Mucosa of descending colon (tissue), 3 donors: ENCODE measurements around the gene ABCE1. TPM values are rescaled to one million over a fixed set of nuclear protein-coding genes. Genes with fewer than 3 reads are reported as not detected.

Source experiments
- ATAC-seq: fragments of 200-7000 bp; cut with Tn5 transposase; one replicate; pipeline ENCODE4 v1.9.1; 2020; ENCODE audit warnings: mild to moderate bottlenecking, moderate library complexity
- DNase-seq, 3 donors: peaks; one replicate each; pipeline ENCODE4 v3.0.0-alpha.2; 2020
- H3K36me3 ChIP-seq: fragments of 200-600 bp; one replicate; pipeline ENCODE4 v1.8.0; 2021; ENCODE audit warnings: low read depth, mild to moderate bottlenecking
- H3K4me1 ChIP-seq: fragments of 200-600 bp; one replicate; pipeline ENCODE4 v1.8.0; 2021; ENCODE audit warnings: low read depth, mild to moderate bottlenecking
- H3K4me3 ChIP-seq: fragments of 200-600 bp; one replicate; pipeline ENCODE4 v1.8.0; 2021; ENCODE audit warnings: mild to moderate bottlenecking
- H3K9me3 ChIP-seq: fragments of 200-600 bp; one replicate; pipeline ENCODE4 v1.8.0; 2021; ENCODE audit warnings: mild to moderate bottlenecking
- intact Hi-C, 2 donors: fragments of 100-400 bp; cut with DNase I in 1 of 2; cut with micrococcal nuclease in 1 of 2; formaldehyde crosslinking; loops; one replicate each; pipeline versions ENCODE4 v1.11.0 to v1.11.1; 2022; cut with DNase I, micrococcal nuclease
- total RNA-seq, 3 donors: library from RNA; stranded (reverse); fragmentation: NEBNext Ultra II Directional in 2 of 3; extraction: Animal tissue kit (Norgen Biotek cat#: 25700) in 2 of 3; gene quantifications; one replicate each; pipeline versions ENCODE4 v1.2.1 to v1.2.4, GENCODE V29; 2021 to 2023
- TF ChIP-seq, protein P1 (sequence below): fragments of 200-600 bp; IDR thresholded peaks from one replicate; pipeline ENCODE4 v1.8.0; 2022; ENCODE audit warnings: antibody characterized with exemption, mild to moderate bottlenecking
- donor health status: DM: no; HTN: no; CAD: no; lungs with moderate emphysema.
- donor health status: DM: no; HTN: no; CAD: no.
- donor health status: DM: no; HTN: yes; CAD: no.

Gene ABCE1
- total RNA-seq, 3 donors from 2014 or later = 23.6 to 29.1 (median 25.1) TPM

DNA sequence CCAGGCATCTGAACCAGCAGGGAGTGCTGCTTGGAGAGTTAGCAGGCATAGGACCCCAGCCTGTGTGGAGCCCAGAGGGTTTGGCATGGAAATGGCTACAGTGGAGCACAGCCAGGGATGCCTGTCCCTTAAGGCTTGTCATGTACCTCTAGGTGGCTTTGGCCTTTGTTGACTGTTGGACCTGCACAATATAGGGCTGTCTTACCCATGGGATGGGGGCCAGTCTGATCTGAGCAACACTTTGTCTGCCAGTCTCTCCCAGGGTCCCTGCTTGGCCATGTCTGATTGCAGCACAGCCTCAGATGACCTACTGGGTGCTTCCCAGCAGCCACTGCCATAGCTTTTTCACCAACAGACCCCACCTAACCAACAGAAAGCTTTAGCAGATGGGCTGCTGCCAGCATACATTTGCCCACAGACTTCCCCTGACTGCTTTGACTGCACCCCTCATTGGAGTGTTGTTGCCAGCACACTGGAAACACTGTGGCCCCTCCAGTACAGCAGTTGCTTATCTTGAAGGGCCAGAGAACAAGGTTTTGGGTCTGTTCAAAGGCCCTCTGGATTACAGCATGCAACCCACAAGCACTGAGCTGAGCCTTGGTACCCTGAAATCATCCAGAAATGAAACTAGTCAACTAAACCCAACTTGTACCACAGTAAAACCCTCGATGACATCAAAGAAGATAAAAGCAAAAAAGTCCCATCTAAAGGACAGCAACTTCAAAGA is 22.2 kb upstream of the ABCE1 start:
- intact Hi-C loops = no loop called here
- H3K4me1 ChIP-seq = no peaks in the 10 kb centered on the region
- H3K4me3 ChIP-seq = no peak overlapping the region
- H3K9me3 ChIP-seq = peaks cover 2% of the 10 kb centered on the region
- no peaks in the 10 kb centered on the region for H3K36me3 ChIP-seq
- no peak for ATAC-seq
- no peak for DNase-seq
- TF ChIP-seq, protein P1, sequence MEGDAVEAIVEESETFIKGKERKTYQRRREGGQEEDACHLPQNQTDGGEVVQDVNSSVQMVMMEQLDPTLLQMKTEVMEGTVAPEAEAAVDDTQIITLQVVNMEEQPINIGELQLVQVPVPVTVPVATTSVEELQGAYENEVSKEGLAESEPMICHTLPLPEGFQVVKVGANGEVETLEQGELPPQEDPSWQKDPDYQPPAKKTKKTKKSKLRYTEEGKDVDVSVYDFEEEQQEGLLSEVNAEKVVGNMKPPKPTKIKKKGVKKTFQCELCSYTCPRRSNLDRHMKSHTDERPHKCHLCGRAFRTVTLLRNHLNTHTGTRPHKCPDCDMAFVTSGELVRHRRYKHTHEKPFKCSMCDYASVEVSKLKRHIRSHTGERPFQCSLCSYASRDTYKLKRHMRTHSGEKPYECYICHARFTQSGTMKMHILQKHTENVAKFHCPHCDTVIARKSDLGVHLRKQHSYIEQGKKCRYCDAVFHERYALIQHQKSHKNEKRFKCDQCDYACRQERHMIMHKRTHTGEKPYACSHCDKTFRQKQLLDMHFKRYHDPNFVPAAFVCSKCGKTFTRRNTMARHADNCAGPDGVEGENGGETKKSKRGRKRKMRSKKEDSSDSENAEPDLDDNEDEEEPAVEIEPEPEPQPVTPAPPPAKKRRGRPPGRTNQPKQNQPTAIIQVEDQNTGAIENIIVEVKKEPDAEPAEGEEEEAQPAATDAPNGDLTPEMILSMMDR = no peak

DNA sequence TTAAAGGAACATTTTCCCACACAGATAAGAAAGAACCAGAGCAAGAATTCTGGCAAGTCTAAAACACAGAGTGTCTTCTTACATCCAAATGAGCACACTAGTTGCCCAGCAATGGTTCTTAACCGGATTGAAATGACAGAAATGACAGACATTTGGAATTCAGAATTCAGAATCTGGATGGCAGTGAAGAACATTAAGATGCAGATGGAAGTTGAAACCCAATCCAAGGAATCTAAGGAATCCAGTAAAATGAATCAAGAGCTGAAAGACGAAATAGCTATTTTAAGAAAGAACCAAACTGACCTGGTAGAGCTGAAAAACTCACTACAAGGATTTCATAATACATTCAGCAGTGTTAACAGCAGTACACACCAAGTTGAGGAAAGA is 21.6 kb upstream of the ABCE1 start:
- H3K9me3 ChIP-seq = peaks cover 2% of the 10 kb centered on the region
- no peak overlapping the region for H3K4me3 ChIP-seq
- TF ChIP-seq, protein P1 = no peak
- intact Hi-C loops = no loop called here
- no peaks in the 10 kb centered on the region for H3K4me1 ChIP-seq
- ATAC-seq (no peak), DNase-seq (no peak)
- H3K36me3 ChIP-seq = no peaks in the 10 kb centered on the region

- DNase-seq = no peak
- no peak for ATAC-seq
- H3K4me1 ChIP-seq = no peaks in the 10 kb centered on the region
- H3K9me3 ChIP-seq = peaks cover 2% of the 10 kb centered on the region
- intact Hi-C loops = no loop called here
- no peak overlapping the region for H3K4me3 ChIP-seq
- TF ChIP-seq, protein P1 = no peak
- H3K36me3 ChIP-seq = no peaks in the 10 kb centered on the region
Measured at GRCh38 chr4:145081756-145082155, 16.4 kb upstream of the ABCE1 start.

DNA sequence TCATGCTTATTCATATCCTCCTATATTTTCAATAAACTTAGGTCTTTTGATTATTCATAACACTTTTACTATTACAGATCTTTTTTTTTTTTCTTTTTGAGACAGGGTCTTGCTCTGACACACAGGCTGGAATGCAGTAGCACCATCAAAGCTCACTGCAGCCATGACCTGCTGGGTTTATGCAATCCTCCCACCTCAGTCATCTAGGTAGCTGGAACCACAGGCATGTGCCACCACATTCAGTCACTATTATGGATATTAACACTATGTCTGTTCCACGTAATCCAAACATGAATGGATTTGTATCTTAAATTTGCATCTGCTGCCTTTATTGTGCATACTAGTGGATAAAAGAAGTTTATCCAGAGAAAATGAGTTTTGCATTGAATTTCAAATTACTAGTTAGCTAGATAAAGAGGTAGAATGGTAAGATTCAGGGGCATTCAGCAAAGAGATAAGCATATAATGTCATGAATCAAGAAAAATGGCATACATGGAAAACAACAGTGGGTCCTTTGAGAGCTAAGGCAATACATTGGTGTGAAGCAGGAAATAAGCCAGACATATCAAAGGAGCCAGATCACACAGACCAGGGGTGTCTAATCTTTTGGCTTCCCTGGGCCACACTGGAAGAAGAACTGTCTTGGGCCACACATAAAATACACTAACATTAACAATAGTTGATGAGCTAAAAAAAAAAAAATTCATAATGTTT is 14.1 kb upstream of the ABCE1 start:
- TF ChIP-seq, protein P1 = no peak
- Histone ChIP-seq H3K9me3 (no peaks in the 10 kb centered on the region), H3K4me3 (no peak overlapping the region), H3K4me1 (no peaks in the 10 kb centered on the region), H3K36me3 (no peaks in the 10 kb centered on the region)
- intact Hi-C loops = no loop called here
- DNase-seq (no peak), ATAC-seq (no peak)

- ATAC-seq (no peak), DNase-seq (no peak)
- intact Hi-C loops = no loop called here
- peaks cover 5% of the 10 kb centered on the region for H3K9me3 ChIP-seq
- H3K4me1 ChIP-seq = no peaks in the 10 kb centered on the region
- H3K4me3 ChIP-seq = no peak overlapping the region
- TF ChIP-seq, protein P1 = no peak
- no peaks in the 10 kb centered on the region for H3K36me3 ChIP-seq
Measured at GRCh38 chr4:145090380-145090779, 7.7 kb upstream of the ABCE1 start.
